ENCODE measurements around the gene PDE7B. TPM values are rescaled to one million over a fixed set of nuclear protein-coding genes. Genes with fewer than 3 reads are reported as not detected.

PDE7B gene
- total and polyA plus RNA-seq, 9 of the 15 experiments (the other 6 are each of a cell fraction or from before 2014, with no cell fraction given): 0.01 TPM; not detected in 8

GRCh38 chr6:135987226-135987625, 135.7 kb downstream of the PDE7B start:
- ChIA-PET POLR2A (no interaction called here), CTCF (ENCODE audit: low intra/inter-chr PET ratio) (no interaction called here)
- H3K4me1 ChIP-seq (replicated peaks in 1 of 2; ENCODE audit: control insufficient read depth in 2 of 2, insufficient read depth in 2 of 2, low read length in 2 of 2): no peaks in the 10 kb centered on the region
- intact Hi-C loops (cut with micrococcal nuclease): no loop called here
- DNase-seq (ENCODE audit: extremely low read depth in 1 of 4, low spot score in 3 of 4) (no peak), FAIRE-seq (no peak), ATAC-seq (no peak)
- no peak overlapping the region for H3K27ac ChIP-seq (ENCODE audit: extremely low read depth, low read depth, low read length)
- H4K20me1 ChIP-seq (replicated peaks; ENCODE audit: control insufficient read depth, insufficient read depth, low read length): no peaks in the 10 kb centered on the region
- H2AFZ ChIP-seq (ENCODE audit: low read depth, low read length): no peak overlapping the region
- no peaks in the 10 kb centered on the region for H3K79me2 ChIP-seq (ENCODE audit: control insufficient read depth, insufficient read depth, low read length)
- WGBS (ENCODE audit: insufficient coverage, low coverage, missing lambda C conversion rate): 0% methylated on average over 3 of the region's 3 CpGs
- H3K9me1 ChIP-seq (ENCODE audit: control insufficient read depth, insufficient read depth, low read length): no peaks in the 10 kb centered on the region
- no peak overlapping the region for H3K4me2 ChIP-seq (ENCODE audit: insufficient read depth, low read length)
- H3K9me3 ChIP-seq (replicated peaks; ENCODE audit: control insufficient read depth, insufficient read depth, low read depth, low read length): no peaks in the 10 kb centered on the region
- H3K36me3 ChIP-seq (ENCODE audit: control insufficient read depth, insufficient read depth, low read length): no peaks in the 10 kb centered on the region
- no peak overlapping the region for H3K9ac ChIP-seq (ENCODE audit: insufficient read depth in 1 of 2, low read depth in 2 of 2, low read length in 2 of 2)
- in situ Hi-C loops (cut with MboI): no loop called here
- no peak overlapping the region for H3K4me3 ChIP-seq
- H3K27me3 ChIP-seq (ENCODE audit: control insufficient read depth in 2 of 2, insufficient read depth in 2 of 2, low read length in 2 of 2): 0 out of 5 replicates have a peak, but pooled peaks cover 0 to 4% of the 10 kb centered on the region in 2 experiments
- BruUV-seq (replicated peaks): no TSS peak
- TF ChIP-seq MAFF (IDR thresholded peaks at IDR 0.05; ENCODE audit: low read length): peak; percentile 56
- peak; percentile 60 for TF ChIP-seq MAFG (tag; conservative IDR thresholded peaks at IDR 0.05)
- peak; percentile 59 for TF ChIP-seq ZNF316 (IDR thresholded peaks at IDR 0.05)
- TF ChIP-seq RNF219 (CRISPR knock-in tag; IDR thresholded peaks at IDR 0.05): no peak
- no peak for TF ChIP-seq MEF2A (IDR thresholded peaks at IDR 0.05; ENCODE audit: control insufficient read depth, low read depth, low read length)
- no peak for TF ChIP-seq NFIC (IDR thresholded peaks at IDR 0.05)
- no peak for TF ChIP-seq ZNF232 (CRISPR knock-in tag; IDR thresholded peaks at IDR 0.05)
- no peak for TF ChIP-seq POLR2G (IDR thresholded peaks at IDR 0.05; ENCODE audit: low read depth, low read length)
- TF ChIP-seq MAFK (IDR thresholded peaks at IDR 0.05; ENCODE audit: low read length): peak; percentile 55
- TF ChIP-seq CHD2 (IDR thresholded peaks at IDR 0.05; ENCODE audit: low read depth, low read length): no peak
- TF ChIP-seq C11orf30 (IDR thresholded peaks at IDR 0.05; ENCODE audit: low read depth): peak; percentile 31; the same call in 1 of the 2 replicates
- TF ChIP-seq STAG1 (CRISPR knock-in tag; IDR thresholded peaks at IDR 0.05; ENCODE audit: borderline replicate concordance): no peak
- TF ChIP-seq DPF2 (IDR thresholded peaks at IDR 0.05): no peak
- no peak for TF ChIP-seq HIVEP1 (CRISPR knock-in tag; IDR thresholded peaks at IDR 0.05)
- no peak for TF ChIP-seq MYNN (IDR thresholded peaks at IDR 0.05)
- no peak for TF ChIP-seq MYNN (CRISPR knock-in tag; IDR thresholded peaks at IDR 0.05)
- no peak for TF ChIP-seq FOSL1 (tag; conservative IDR thresholded peaks at IDR 0.05)
- TF ChIP-seq JUNB (CRISPR knock-in tag; conservative IDR thresholded peaks at IDR 0.05): no peak
- TF ChIP-seq, protein P1, sequence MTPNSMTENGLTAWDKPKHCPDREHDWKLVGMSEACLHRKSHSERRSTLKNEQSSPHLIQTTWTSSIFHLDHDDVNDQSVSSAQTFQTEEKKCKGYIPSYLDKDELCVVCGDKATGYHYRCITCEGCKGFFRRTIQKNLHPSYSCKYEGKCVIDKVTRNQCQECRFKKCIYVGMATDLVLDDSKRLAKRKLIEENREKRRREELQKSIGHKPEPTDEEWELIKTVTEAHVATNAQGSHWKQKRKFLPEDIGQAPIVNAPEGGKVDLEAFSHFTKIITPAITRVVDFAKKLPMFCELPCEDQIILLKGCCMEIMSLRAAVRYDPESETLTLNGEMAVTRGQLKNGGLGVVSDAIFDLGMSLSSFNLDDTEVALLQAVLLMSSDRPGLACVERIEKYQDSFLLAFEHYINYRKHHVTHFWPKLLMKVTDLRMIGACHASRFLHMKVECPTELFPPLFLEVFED (CRISPR knock-in tag; conservative IDR thresholded peaks at IDR 0.05): no peak
- TF ChIP-seq KHSRP (IDR thresholded peaks at IDR 0.05): no peak
- no peak for TF ChIP-seq TBL1XR1 (IDR thresholded peaks at IDR 0.05; ENCODE audit: low read length in 2 of 2)
- TF ChIP-seq MTA3 (IDR thresholded peaks at IDR 0.05; ENCODE audit: borderline replicate concordance): no peak
- TF ChIP-seq PHB2 (IDR thresholded peaks at IDR 0.05; ENCODE audit: low read depth): no peak
